OCI-LY7 (cell line): ENCODE results near the gene ASCC2. TPM values are rescaled to one million over a fixed set of nuclear protein-coding genes. Genes with fewer than 3 reads are reported as not detected.

Source experiments
- BruUV-seq: library from RNA; stranded (reverse); fragments of 400-500 nt; replicated peaks from 2 replicates; lab custom pipeline; 2021; lab: Mats Ljungman, UMichigan
- CTCF ChIA-PET: fragments of 300-600 bp; sonication (Branson Sonifier 250); formaldehyde crosslinking; loops from one replicate; lab custom pipeline; 2022; ENCODE audit warnings: antibody characterized with exemption; ENCODE audit not compliant: unreplicated experiment; lab: Charles Lee
- POLR2A ChIA-PET: fragments of 300-600 bp; sonication (Branson Sonifier 250); formaldehyde crosslinking; loops from one replicate; lab custom pipeline; 2022; ENCODE audit warnings: antibody characterized with exemption; lab: Charles Lee
- DNase-seq: peaks from one replicate; pipeline ENCODE4 v3.0.0-alpha.2; 2015; ENCODE audit warnings: low spot score
- H2AFZ ChIP-seq: fragments of 200-600 bp; sonication (generic), shearing (Covaris generic); 2 replicates; pipeline ENCODE4 v1.6.1; 2014; ENCODE audit warnings: mild to moderate bottlenecking, antibody characterized with exemption, low read length, moderate library complexity
- H3K27ac ChIP-seq: fragments of 200-600 bp; sonication (generic); 2 replicates; pipeline ENCODE4 v1.5.1; 2014; ENCODE audit warnings: mixed run types, low read depth, mild to moderate bottlenecking, moderate library complexity, low read length, inconsistent platforms; ENCODE audit not compliant: poor library complexity, severe bottlenecking
- H3K36me3 ChIP-seq: fragments of 200-600 bp; sonication (generic); 2 replicates; pipeline ENCODE4 v1.6.1; 2014; ENCODE audit warnings: mild to moderate bottlenecking, antibody characterized with exemption, low read length, moderate library complexity, mixed read lengths; ENCODE audit not compliant: insufficient read depth
- H3K4me1 ChIP-seq: fragments of 200-600 bp; sonication (generic); 2 replicates; pipeline ENCODE4 v1.5.1; 2014; ENCODE audit warnings: mild to moderate bottlenecking, low read length; ENCODE audit not compliant: insufficient read depth, poor library complexity, severe bottlenecking
- H3K4me2 ChIP-seq: fragments of 200-600 bp; sonication (generic); 2 replicates; pipeline ENCODE4 v1.6.1; 2014; ENCODE audit warnings: mild to moderate bottlenecking, low read length
- H3K4me3 ChIP-seq: fragments of 200-600 bp; sonication (generic); 2 replicates; pipeline ENCODE4 v1.5.1; 2014; ENCODE audit warnings: mild to moderate bottlenecking, low read depth, low read length; ENCODE audit not compliant: poor library complexity, severe bottlenecking
- H3K79me2 ChIP-seq: fragments of 200-600 bp; sonication (generic); 2 replicates; pipeline ENCODE4 v1.6.1; 2016; ENCODE audit warnings: low read depth, mild to moderate bottlenecking, low read length, moderate library complexity, mixed read lengths; ENCODE audit not compliant: insufficient read depth
- H3K9me2 ChIP-seq: fragments of 200-600 bp; sonication (generic); 2 replicates; pipeline ENCODE4 v1.6.1; 2016; ENCODE audit warnings: mild to moderate bottlenecking, low read length, mixed read lengths; ENCODE audit not compliant: insufficient read depth
- H3K9me3 ChIP-seq: fragments of 200-600 bp; sonication (generic); 2 replicates; pipeline ENCODE4 v1.6.1; 2014; ENCODE audit warnings: mild to moderate bottlenecking, mixed run types, low read length, mixed read lengths
- H4K20me1 ChIP-seq: fragments of 200-600 bp; sonication (generic); 2 replicates; pipeline ENCODE4 v1.6.1; 2014; ENCODE audit warnings: mild to moderate bottlenecking, antibody characterized with exemption, low read length, moderate library complexity, mixed read lengths; ENCODE audit not compliant: insufficient read depth
- CTCF ChIP-seq: fragments of 200-600 bp; sonication (generic); conservative IDR thresholded peaks from 2 replicates; pipeline ENCODE4 v1.5.1; 2014; ENCODE audit warnings: mild to moderate bottlenecking, antibody characterized with exemption, low read length, moderate library complexity, mixed read lengths
- EZH2phosphoT487 ChIP-seq: fragments of 200-600 bp; sonication (generic); IDR thresholded peaks from 2 replicates; pipeline ENCODE4 v1.6.1; 2018; ENCODE audit warnings: low read depth, borderline replicate concordance, mild to moderate bottlenecking, mixed run types, antibody characterized with exemption, low read length, moderate library complexity, mixed read lengths
- intact Hi-C: fragments of 100-400 bp; cut with micrococcal nuclease; formaldehyde crosslinking; loops from one replicate; pipeline ENCODE4 v1.10.0; 2022; ENCODE audit not compliant: unreplicated experiment
- total RNA-seq, 2 experiments: library from RNA; depleted of rRNA in 1 of 2; stranded (reverse); fragments of >200 nt in 1 of 2; shearing (Covaris generic) in 1 of 2; gene quantifications; 2 replicates each; pipeline ENCODE4 v1.2.3, GENCODE V29; 2014 to 2022

ASCC2 gene
- total RNA-seq, 2 experiments from 2014 or later, result 40.2 to 68.8 TPM

DNA sequence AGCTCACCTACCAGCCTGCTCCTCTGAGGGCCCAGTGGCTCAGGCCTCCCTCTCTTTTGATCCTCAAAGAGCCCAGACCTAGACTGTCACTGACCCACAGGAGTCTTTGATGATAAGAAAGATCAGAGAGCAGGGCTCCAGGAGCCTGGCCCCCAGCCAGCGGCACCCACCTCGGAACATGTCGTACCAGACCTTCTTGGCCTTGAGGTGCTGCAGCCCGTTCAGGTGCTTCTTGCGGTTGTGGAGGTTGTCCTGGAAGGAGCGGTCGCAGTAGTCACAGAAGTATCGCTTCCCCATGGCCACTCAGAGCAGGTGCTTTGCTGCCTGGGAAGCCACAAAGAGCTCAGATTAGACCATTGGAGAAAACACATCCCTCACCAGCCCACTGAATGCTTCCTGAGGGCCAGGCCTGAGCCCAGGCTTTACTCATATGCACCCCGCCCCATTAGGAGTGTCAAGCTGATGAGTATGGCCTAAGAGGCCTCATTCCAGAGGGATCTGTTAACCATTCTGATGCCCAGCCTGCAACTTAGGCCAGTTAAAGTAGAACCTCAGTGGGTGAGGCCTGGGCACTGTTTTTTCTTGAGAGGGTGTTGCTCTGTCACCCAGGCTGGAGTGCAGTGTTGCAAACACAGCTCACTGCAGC, 89.7 kb downstream of the ASCC2 start:
- H3K4me3 ChIP-seq, result no peak overlapping the region
- POLR2A ChIA-PET, result no interaction called here
- no peaks in the 10 kb centered on the region for H3K4me1 ChIP-seq
- no peak overlapping the region for H2AFZ ChIP-seq
- H4K20me1 ChIP-seq, result no peaks in the 10 kb centered on the region
- intact Hi-C loops, result no loop called here
- TF ChIP-seq EZH2phosphoT487, result no peak
- no peak overlapping the region for H3K4me2 ChIP-seq
- DNase-seq, result no peak
- no peaks in the 10 kb centered on the region for H3K9me3 ChIP-seq
- H3K9me2 ChIP-seq, result no peaks in the 10 kb centered on the region
- H3K27ac ChIP-seq, result no peak overlapping the region
- H3K36me3 ChIP-seq, result no peaks in the 10 kb centered on the region
- no TSS peak for BruUV-seq
- H3K79me2 ChIP-seq, result no peaks in the 10 kb centered on the region
- CTCF ChIA-PET, result interaction anchor here (0.6 kb wide), 1 partner anchor 90 kb away, joined by 4 read pairs; no protein-coding TSS in a partner anchor

- no peak overlapping the region for H3K4me2 ChIP-seq
- no peaks in the 10 kb centered on the region for H3K4me1 ChIP-seq
- intact Hi-C loops, result no loop called here
- no peak overlapping the region for H3K4me3 ChIP-seq
- TF ChIP-seq EZH2phosphoT487, result no peak
- no peak for TF ChIP-seq CTCF
- no peaks in the 10 kb centered on the region for H3K36me3 ChIP-seq
- CTCF ChIA-PET, result interaction anchor here (0.6 kb wide), 2 partner anchors 90 to 325 kb away, joined by 3 to 4 read pairs; no protein-coding TSS in a partner anchor
- no peaks in the 10 kb centered on the region for H3K79me2 ChIP-seq
- no peaks in the 10 kb centered on the region for H4K20me1 ChIP-seq
- POLR2A ChIA-PET, result no interaction called here
- H3K9me3 ChIP-seq, result no peaks in the 10 kb centered on the region
- no TSS peak for BruUV-seq
- no peak for DNase-seq
- H2AFZ ChIP-seq, result no peak overlapping the region
- H3K9me2 ChIP-seq, result no peaks in the 10 kb centered on the region
- H3K27ac ChIP-seq, result no peak overlapping the region
These were observed 90.2 kb downstream of the ASCC2 start for GRCh38 chr22:29747832-29748231.

DNA sequence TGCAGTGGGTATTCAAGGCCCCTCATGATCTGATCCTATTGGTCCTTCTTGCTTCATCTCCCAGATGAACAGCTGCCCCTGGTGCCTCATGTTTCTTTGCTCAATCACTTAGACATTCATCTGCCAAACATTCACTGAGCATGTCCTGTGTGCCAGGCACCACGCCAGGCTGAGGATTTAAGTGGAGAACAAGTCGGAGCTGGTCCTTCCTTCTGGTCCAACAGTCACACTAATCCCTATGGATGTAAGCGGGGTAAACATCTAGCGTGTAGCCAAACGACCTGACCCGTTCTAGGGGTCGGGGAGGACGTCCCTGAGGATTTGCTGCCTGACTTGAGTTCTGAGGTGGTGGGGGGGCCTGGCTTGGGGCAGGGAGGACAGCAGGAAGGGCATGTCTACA, 93.2 kb downstream of the ASCC2 start:
- intact Hi-C loops, result no loop called here
- no TSS peak for BruUV-seq
- ChIA-PET POLR2A (interaction anchor here (0.6 kb wide), 2 partner anchors 137 to 326 kb away, joined by 4 to 5 read pairs; no protein-coding TSS in a partner anchor), CTCF (no interaction called here)
- DNase-seq, result no peak
- Histone ChIP-seq H3K79me2 (no peaks in the 10 kb centered on the region), H3K4me3 (no peak overlapping the region), H3K9me3 (no peaks in the 10 kb centered on the region), H3K9me2 (no peaks in the 10 kb centered on the region), H4K20me1 (no peaks in the 10 kb centered on the region), H3K4me1 (no peaks in the 10 kb centered on the region), H2AFZ (no peak overlapping the region), H3K27ac (no peak overlapping the region), H3K36me3 (no peaks in the 10 kb centered on the region), H3K4me2 (no peak overlapping the region)
- TF ChIP-seq EZH2phosphoT487 (no peak), CTCF (no peak)
